ENCODE measurements around the gene DVL1.

The DVL1 gene

GRCh38 chr1:1293263-1294249 lies 55.7 kb downstream of the DVL1 start:
- no peak for TF ChIP-seq JUND (IDR thresholded peaks at IDR 0.05; ENCODE audit: low read depth)
- in situ Hi-C loops (cut with HindIII; ENCODE audit: low pct_unique_long_range_greater_than_20kb, low sequenced_read_pairs) = no loop called here
- no peak for DNase-seq (ENCODE audit: low read depth in 1 of 2, low spot score in 1 of 2)

- in situ Hi-C loops (cut with HindIII; ENCODE audit: low pct_unique_long_range_greater_than_20kb, low sequenced_read_pairs) = no loop called here
- no peak for TF ChIP-seq JUND (IDR thresholded peaks at IDR 0.05; ENCODE audit: low read depth)
- DNase-seq (ENCODE audit: low read depth in 1 of 2, low spot score in 1 of 2) = no peak
These were observed 56.4 kb downstream of the DVL1 start for GRCh38 chr1:1292851-1293250.

GRCh38 chr1:1292442-1292779 lies 56.8 kb downstream of the DVL1 start:
- in situ Hi-C loops (cut with HindIII; ENCODE audit: low pct_unique_long_range_greater_than_20kb, low sequenced_read_pairs) = no loop called here
- no peak for DNase-seq (ENCODE audit: low read depth in 1 of 2, low spot score in 1 of 2)
- TF ChIP-seq JUND (IDR thresholded peaks at IDR 0.05; ENCODE audit: low read depth) = no peak

GRCh38 chr1:1291548-1292441 lies 57.4 kb downstream of the DVL1 start:
- DNase-seq (ENCODE audit: low read depth in 1 of 2, low spot score in 1 of 2) = peak; percentile 69 to 80
- in situ Hi-C loops (cut with HindIII; ENCODE audit: low pct_unique_long_range_greater_than_20kb, low sequenced_read_pairs) = no loop called here
- no peak for TF ChIP-seq JUND (IDR thresholded peaks at IDR 0.05; ENCODE audit: low read depth)

GRCh38 chr1:1291023-1291528 lies 58.1 kb downstream of the DVL1 start:
- TF ChIP-seq JUND (IDR thresholded peaks at IDR 0.05; ENCODE audit: low read depth) = no peak
- in situ Hi-C loops (cut with HindIII; ENCODE audit: low pct_unique_long_range_greater_than_20kb, low sequenced_read_pairs) = no loop called here
- DNase-seq (ENCODE audit: low read depth in 1 of 2, low spot score in 1 of 2) = no peak

GRCh38 chr1:1290238-1290731 lies 58.9 kb downstream of the DVL1 start:
- in situ Hi-C loops (cut with HindIII; ENCODE audit: low pct_unique_long_range_greater_than_20kb, low sequenced_read_pairs) = no loop called here
- no peak for TF ChIP-seq JUND (IDR thresholded peaks at IDR 0.05; ENCODE audit: low read depth)
- peak; percentile 78 to 84 for DNase-seq (ENCODE audit: low read depth in 1 of 2, low spot score in 1 of 2)

- no peak for TF ChIP-seq JUND (IDR thresholded peaks at IDR 0.05; ENCODE audit: low read depth)
- in situ Hi-C loops (cut with HindIII; ENCODE audit: low pct_unique_long_range_greater_than_20kb, low sequenced_read_pairs) = no loop called here
- DNase-seq (ENCODE audit: low read depth in 1 of 2, low spot score in 1 of 2) = no peak
These were observed 61.7 kb downstream of the DVL1 start for GRCh38 chr1:1287288-1288110.

GRCh38 chr1:1286313-1287261 lies 62.6 kb downstream of the DVL1 start:
- in situ Hi-C loops (cut with HindIII; ENCODE audit: low pct_unique_long_range_greater_than_20kb, low sequenced_read_pairs) = no loop called here
- no peak for TF ChIP-seq JUND (IDR thresholded peaks at IDR 0.05; ENCODE audit: low read depth)
- DNase-seq (ENCODE audit: low read depth in 1 of 2, low spot score in 1 of 2) = no peak

GRCh38 chr1:1285611-1286311 lies 63.5 kb downstream of the DVL1 start:
- no peak for TF ChIP-seq JUND (IDR thresholded peaks at IDR 0.05; ENCODE audit: low read depth)
- in situ Hi-C loops (cut with HindIII; ENCODE audit: low pct_unique_long_range_greater_than_20kb, low sequenced_read_pairs) = no loop called here
- DNase-seq (ENCODE audit: low read depth in 1 of 2, low spot score in 1 of 2) = no peak
